Measurements from ENCODE around the gene OTULINL.

The OTULINL gene

GRCh38 chr5:14574096-14574495 lies 7.5 kb upstream of the OTULINL start:
- H3K4me3 ChIP-seq (ENCODE audit: low read length), result no peak overlapping the region
- no peak for DNase-seq (ENCODE audit: low read depth, low spot score)

- no peak overlapping the region for H3K4me3 ChIP-seq (ENCODE audit: low read length)
- no peak for DNase-seq (ENCODE audit: low read depth, low spot score)
These were observed 6.6 kb upstream of the OTULINL start for GRCh38 chr5:14574891-14575508.

- no peak overlapping the region for H3K4me3 ChIP-seq (ENCODE audit: low read length)
- no peak for DNase-seq (ENCODE audit: low read depth, low spot score)
These were observed 5.4 kb upstream of the OTULINL start for GRCh38 chr5:14576206-14576605.

GRCh38 chr5:14577079-14577725 lies 4.4 kb upstream of the OTULINL start:
- DNase-seq (ENCODE audit: low read depth, low spot score), result no peak
- H3K4me3 ChIP-seq (ENCODE audit: low read length), result no peak overlapping the region

GRCh38 chr5:14577971-14578370 lies 3.6 kb upstream of the OTULINL start:
- no peak for DNase-seq (ENCODE audit: low read depth, low spot score)

DNA sequence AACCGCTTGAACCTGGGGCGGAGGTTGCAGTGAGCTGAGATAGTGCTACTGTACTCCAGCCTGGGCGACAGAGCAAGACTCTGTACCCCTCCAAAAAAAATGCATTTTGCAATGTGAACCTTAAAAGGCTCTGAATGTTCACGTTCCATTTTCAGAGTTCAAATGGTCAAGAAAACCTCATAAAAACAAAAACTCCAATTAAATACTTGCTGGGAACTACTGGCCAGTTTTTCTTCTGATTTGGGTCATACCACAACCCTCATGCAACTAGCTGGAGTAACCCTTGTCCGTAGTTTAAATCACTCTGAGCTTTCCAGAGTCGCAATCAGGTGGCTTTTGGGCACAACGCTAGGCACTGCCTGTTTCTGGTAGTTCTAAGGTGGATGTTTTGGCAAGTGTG lies 2.3 kb upstream of the OTULINL start:
- no peak for DNase-seq (ENCODE audit: low read depth, low spot score)

More at GRCh38 chr5:14577971-14578370, 3.6 kb upstream of the OTULINL start:
- no peak overlapping the region for H3K4me3 ChIP-seq (ENCODE audit: low read length)

GRCh38 chr5:14579731-14580397 lies 1.7 kb upstream of the OTULINL start:
- H3K4me3 ChIP-seq (ENCODE audit: low read length), result no peak overlapping the region
- no peak for DNase-seq (ENCODE audit: low read depth, low spot score)

More for the DNA sequence above, 2.3 kb upstream of the OTULINL start:
- H3K4me3 ChIP-seq (ENCODE audit: low read length), result no peak overlapping the region

- DNase-seq (ENCODE audit: low read depth, low spot score), result no peak
- no peak overlapping the region for H3K4me3 ChIP-seq (ENCODE audit: low read length)
These were observed 1.1 kb upstream of the OTULINL start for GRCh38 chr5:14580398-14581034.

GRCh38 chr5:14581891-14582796 lies 552 bp downstream of the OTULINL start:
- H3K4me3 ChIP-seq (ENCODE audit: low read length), result peak overlapping the region; percentile 62
- peak; percentile 70 for DNase-seq (ENCODE audit: low read depth, low spot score)

DNA sequence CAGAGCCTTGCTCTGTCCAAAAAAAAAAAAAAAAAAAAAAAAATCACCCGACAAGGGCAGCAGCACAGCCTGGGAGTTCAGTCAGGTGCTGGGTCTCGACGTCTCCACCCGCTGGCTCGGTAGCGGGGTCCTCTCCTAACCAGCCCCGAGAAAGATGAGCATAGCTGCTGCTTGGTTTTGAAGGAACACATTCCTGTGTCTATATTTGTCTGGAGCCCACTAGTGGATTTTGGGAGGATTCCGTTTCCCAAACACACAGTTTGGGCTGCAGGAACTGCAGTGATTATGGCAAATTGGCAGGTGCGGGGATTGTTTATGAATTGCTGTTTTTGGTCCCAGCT lies 1.2 kb downstream of the OTULINL start:
- DNase-seq (ENCODE audit: low read depth, low spot score), result no peak
- no peak overlapping the region; the same call in 1 of the 2 replicates for H3K4me3 ChIP-seq (ENCODE audit: low read length)

DNA sequence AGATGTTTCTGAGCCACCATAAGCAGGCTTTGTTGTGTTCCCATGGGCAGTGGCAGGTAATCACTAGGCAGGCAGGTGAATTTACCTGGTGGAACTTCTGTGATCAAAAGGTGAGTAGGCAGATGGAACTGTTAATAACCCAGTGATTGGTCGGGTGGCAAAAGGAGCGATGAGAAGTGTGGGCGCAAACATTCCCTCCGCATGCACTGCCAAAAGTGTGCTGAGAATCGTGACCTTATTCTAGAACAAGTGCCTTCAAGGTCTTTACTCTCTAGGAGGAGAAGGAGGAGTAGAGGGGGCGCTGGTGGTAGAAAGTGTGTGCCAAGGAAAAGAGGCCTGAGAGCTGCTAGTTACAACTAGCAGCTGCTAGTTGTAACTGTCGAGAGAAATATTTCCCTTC lies 3.3 kb downstream of the OTULINL start:
- no peak for DNase-seq (ENCODE audit: low read depth, low spot score)
- H3K4me3 ChIP-seq (ENCODE audit: low read length), result no peak overlapping the region

DNA sequence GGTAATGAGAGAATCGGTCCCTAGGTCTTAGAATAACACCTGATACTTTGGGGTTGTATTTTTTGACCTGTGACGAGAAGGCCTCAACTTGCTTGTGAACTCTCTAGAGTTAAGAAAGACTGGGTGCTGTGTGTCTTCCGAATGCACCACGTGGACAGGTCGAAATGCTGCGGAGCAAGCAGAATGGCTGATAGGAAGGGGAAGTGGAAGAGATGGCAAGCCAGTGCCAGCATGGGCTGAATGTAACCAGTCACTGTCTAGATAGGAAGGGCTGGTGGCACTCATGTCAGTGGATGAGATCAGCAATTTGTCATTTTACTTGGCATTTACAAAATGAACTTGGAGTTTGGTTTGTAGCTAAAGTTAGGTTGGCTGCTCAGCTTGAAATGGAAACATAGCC lies 5.6 kb downstream of the OTULINL start:
- H3K4me3 ChIP-seq (ENCODE audit: low read length), result no peak overlapping the region
- DNase-seq (ENCODE audit: low read depth, low spot score), result no peak

- no peak overlapping the region for H3K4me3 ChIP-seq (ENCODE audit: low read length)
- no peak for DNase-seq (ENCODE audit: low read depth, low spot score)
These were observed 6.6 kb downstream of the OTULINL start for GRCh38 chr5:14588145-14588544.

- no peak for DNase-seq (ENCODE audit: low read depth, low spot score)
These were observed 7.4 kb downstream of the OTULINL start for GRCh38 chr5:14588758-14589543.

DNA sequence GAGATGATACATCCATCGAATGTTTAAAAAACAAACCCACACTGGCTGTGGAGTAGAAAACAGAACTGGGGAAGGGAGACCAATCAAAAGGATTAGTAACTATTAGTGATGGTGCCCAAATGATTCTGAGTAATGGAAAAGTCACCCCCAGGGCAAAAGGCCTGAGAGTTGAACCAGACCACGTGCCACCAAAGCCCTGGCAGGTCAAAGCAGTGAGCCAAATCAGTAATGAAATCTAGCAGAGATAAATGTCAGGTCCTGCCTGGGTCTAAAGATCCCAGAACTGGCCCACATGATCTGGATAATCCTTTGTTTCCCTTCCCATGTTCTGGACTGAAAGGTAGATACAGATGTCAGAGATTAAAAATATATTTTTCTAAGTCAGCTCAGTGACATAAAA lies 9.4 kb downstream of the OTULINL start:
- no peak overlapping the region for H3K4me3 ChIP-seq (ENCODE audit: low read length)
- no peak for DNase-seq (ENCODE audit: low read depth, low spot score)

More at GRCh38 chr5:14588758-14589543, 7.4 kb downstream of the OTULINL start:
- no peak overlapping the region for H3K4me3 ChIP-seq (ENCODE audit: low read length)

DNA sequence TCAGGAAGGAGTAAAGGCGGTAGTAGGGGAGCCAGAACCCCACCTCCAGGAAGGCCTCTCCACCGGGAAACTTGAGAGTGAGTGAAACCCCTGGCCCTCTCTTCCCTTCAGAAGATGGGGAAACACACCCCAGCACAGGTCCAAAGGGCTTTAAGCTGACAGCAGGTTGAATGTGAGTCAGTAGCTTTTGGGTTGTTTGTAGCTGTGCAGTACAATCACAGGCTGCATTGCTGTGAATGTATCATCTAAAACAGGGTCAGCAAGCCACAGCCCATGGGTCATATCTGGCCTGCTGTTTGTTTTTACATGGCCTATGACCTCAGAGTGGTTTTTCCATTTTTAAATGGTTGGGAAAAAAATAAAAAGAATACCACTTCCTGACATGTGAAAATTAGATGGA lies 10.0 kb downstream of the OTULINL start:
- no peak for DNase-seq (ENCODE audit: low read depth, low spot score)
- no peak overlapping the region for H3K4me3 ChIP-seq (ENCODE audit: low read length)

DNA sequence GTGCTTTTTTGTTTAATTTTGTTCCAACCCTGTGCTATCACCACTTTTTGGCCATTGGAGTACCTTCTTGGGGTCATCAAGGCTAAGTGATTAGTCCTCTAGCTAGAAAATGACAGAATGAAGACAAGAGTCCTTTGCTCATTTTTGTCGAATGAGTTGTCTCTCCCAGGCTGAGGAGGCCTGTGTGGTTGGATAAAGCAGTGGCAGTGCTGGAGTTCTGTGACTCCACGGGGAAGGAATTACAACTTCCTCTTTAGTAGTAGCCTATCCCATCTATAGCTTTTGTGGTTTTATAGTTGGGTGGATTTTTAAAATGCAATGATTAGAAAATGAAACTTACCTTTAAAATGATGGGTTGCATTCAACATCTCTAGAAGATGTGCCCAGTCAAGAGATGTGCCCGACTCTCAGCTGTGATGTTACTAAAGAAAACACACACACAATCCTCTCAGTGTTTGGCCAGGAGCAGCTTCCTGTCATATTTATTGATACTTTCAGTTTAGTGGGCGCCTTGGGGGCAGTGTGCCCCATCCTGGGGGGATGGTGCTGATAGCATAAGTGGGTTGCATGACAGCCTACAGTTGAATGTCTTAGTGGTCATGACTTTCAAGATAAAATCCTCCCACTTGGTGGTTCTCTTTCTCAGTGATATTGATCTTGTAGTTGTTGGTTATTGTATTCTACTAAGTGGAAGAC lies 11.9 kb downstream of the OTULINL start:
- DNase-seq (ENCODE audit: low read depth, low spot score), result no peak
- H3K4me3 ChIP-seq (ENCODE audit: low read length), result no peak overlapping the region

All from Jurkat, Clone E6-1 (cell line).